UCSD-AML1 (cell line): ENCODE data around the gene SDCCAG8.

ENCODE experiments used
- DNase-seq: peaks from one replicate; lab custom pipeline; 2025; ENCODE audit not compliant: unreplicated experiment; lab: John Stamatoyannopoulos, UW

SDCCAG8 gene

GRCh38 chr1:243280571-243281129 lies 24.8 kb downstream of the SDCCAG8 start:
- DNase-seq: no peak

- DNase-seq: no peak
Measured at GRCh38 chr1:243281672-243282071, 25.8 kb downstream of the SDCCAG8 start.

GRCh38 chr1:243286409-243287122 lies 30.7 kb downstream of the SDCCAG8 start:
- DNase-seq: no peak

- DNase-seq: no peak
Measured at GRCh38 chr1:243287123-243287460, 31.3 kb downstream of the SDCCAG8 start.

GRCh38 chr1:243287652-243288051 lies 31.8 kb downstream of the SDCCAG8 start:
- no peak for DNase-seq

GRCh38 chr1:243288062-243288461 lies 32.2 kb downstream of the SDCCAG8 start:
- DNase-seq: no peak

GRCh38 chr1:243291292-243291691 lies 35.5 kb downstream of the SDCCAG8 start:
- no peak for DNase-seq

- DNase-seq: no peak
Measured at GRCh38 chr1:243292117-243292516, 36.3 kb downstream of the SDCCAG8 start.

- DNase-seq: no peak
Measured at GRCh38 chr1:243293941-243294722, 38.3 kb downstream of the SDCCAG8 start.

- no peak for DNase-seq
Measured at GRCh38 chr1:243294723-243295121, 38.9 kb downstream of the SDCCAG8 start.

- no peak for DNase-seq
Measured at GRCh38 chr1:243299069-243299468, 43.2 kb downstream of the SDCCAG8 start.

GRCh38 chr1:243301059-243301458 lies 45.2 kb downstream of the SDCCAG8 start:
- no peak for DNase-seq

GRCh38 chr1:243311809-243312208 lies 56.0 kb downstream of the SDCCAG8 start:
- no peak for DNase-seq

- no peak for DNase-seq
Measured at GRCh38 chr1:243312952-243313634, 57.3 kb downstream of the SDCCAG8 start.

- DNase-seq: no peak
Measured at GRCh38 chr1:243313635-243314536, 58.0 kb downstream of the SDCCAG8 start.

GRCh38 chr1:243315455-243315854 lies 59.6 kb downstream of the SDCCAG8 start:
- DNase-seq: no peak

- no peak for DNase-seq
Measured at GRCh38 chr1:243315893-243316292, 60.1 kb downstream of the SDCCAG8 start.

GRCh38 chr1:243316366-243316989 lies 60.6 kb downstream of the SDCCAG8 start:
- no peak for DNase-seq

GRCh38 chr1:243320224-243320623 lies 64.4 kb downstream of the SDCCAG8 start:
- no peak for DNase-seq

- no peak for DNase-seq
Measured at GRCh38 chr1:243322326-243322725, 66.5 kb downstream of the SDCCAG8 start.
